GM18909 (cell line): ENCODE results near the gene SELENOI.
"Not testable (repeated sequence)": the region's sequence is repeated elsewhere in the genome, so short reads cannot be mapped to it uniquely, and the experiment has no call there.

Experiments used
- ATAC-seq: cut with Tn5 transposase; IDR thresholded peaks from one replicate; pipeline ENCODE4 v1.9.1; 2021; ENCODE audit warnings: mild to moderate bottlenecking; ENCODE audit not compliant: unreplicated experiment, poor library complexity

Gene SELENOI, protein sequence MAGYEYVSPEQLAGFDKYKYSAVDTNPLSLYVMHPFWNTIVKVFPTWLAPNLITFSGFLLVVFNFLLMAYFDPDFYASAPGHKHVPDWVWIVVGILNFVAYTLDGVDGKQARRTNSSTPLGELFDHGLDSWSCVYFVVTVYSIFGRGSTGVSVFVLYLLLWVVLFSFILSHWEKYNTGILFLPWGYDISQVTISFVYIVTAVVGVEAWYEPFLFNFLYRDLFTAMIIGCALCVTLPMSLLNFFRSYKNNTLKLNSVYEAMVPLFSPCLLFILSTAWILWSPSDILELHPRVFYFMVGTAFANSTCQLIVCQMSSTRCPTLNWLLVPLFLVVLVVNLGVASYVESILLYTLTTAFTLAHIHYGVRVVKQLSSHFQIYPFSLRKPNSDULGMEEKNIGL

DNA sequence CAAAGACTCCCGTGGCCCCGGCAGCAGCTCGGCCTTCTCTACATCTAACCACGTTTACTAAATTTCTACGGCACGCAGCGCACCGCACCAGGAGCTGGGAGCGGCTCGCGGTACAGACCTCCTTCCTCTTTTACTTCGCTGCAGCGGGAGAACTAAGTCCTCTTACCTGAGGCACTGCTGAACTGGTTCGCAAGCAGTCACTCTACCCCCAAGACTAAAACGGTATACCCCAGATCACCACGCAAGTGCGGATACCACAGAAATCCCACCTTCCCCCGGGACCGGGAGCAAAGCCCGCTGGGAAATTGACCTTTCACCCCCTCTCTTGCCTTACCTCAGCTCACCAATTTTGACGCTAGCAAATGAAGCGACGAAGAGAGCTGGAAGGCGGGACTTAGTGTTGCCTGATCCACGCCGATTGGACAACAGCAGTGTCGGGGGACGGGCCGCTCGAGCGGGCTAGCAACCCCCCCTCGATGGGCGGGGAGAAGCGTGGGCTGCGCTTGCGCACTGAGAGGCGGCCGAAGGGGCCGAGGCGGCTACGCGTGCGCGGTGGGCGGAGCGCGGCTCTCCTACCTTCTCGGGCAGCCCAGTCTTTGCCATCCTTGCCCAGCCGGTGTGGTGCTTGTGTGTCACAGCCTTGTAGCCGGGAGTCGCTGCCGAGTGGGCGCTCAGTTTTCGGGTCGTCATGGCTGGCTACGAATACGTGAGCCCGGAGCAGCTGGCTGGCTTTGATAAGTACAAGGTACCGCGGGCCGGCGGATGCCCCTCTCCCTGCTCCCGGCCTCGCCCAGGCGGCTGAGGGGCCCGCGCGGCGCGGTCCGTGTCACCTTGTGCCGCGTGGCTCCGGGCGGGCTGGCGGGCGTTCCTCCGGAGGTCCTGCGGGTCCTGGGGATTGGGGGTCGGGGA, at the start of gene SELENOI:
TSS of gene SELENOI (plus strand) at position 599 of the 909 bp plus-strand sequence. CDS start at position 689, 90 bp downstream.
- ATAC-seq, result peak; percentile 94

DNA sequence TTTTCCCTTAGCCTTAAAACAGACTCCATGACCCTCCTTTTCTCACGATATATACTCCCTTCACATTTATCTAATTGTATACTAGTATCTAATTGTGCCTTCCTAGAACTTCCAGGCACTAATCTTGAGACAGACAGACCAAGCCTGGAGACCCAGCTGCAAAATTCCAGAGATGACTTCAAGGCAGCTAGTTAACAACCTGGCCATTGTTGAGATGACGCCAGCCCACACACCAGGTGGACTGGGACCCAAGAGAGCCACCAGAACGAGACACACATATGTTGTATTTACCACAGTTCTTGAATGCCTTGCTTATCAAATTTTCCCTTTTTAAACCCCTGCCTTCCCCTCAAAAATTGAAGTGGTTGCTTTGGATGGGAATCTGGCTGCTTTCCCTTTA, 48.9 kb upstream of the SELENOI start:
- no peak for ATAC-seq

- no peak for ATAC-seq
Observed at GRCh38 chr2:26298286-26298637, 47.7 kb upstream of the SELENOI start.

DNA sequence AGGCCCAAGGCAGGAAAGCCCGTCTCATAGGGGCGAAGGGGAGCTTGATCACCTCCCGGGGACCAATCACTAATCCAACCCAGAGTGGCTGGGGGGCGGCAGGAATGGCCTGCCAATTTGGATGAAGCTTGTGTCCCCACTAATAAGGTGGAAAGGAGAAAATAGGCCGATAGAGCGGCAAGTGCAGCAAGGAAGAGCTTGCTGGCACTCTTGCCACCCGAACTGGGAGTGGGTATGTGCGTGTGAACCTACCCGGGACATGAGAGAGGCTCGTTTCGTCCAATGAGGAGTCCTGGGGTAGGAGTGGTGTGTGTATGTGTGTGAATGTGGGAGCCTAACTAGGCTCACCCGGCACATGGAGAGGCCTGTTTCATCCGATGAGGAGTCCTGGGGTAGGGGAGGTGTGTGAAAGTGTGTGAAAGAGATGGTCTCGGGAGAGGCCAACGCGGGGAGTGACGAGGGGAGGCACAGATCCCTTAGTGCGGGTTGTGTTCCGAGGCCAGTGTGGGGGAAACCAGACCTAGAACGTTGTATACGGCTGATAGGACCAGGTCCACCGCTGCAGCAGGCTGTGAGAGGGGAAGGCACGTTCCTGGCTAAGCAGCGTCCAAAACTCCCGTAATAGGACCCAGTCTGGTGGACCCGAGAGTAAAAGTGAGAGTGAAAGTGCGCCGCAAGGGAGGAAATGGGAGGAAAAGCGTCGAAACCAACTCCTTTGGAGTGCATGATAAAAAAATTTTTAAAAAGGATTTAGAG, 47.1 kb upstream of the SELENOI start:
- ATAC-seq, result no peak

DNA sequence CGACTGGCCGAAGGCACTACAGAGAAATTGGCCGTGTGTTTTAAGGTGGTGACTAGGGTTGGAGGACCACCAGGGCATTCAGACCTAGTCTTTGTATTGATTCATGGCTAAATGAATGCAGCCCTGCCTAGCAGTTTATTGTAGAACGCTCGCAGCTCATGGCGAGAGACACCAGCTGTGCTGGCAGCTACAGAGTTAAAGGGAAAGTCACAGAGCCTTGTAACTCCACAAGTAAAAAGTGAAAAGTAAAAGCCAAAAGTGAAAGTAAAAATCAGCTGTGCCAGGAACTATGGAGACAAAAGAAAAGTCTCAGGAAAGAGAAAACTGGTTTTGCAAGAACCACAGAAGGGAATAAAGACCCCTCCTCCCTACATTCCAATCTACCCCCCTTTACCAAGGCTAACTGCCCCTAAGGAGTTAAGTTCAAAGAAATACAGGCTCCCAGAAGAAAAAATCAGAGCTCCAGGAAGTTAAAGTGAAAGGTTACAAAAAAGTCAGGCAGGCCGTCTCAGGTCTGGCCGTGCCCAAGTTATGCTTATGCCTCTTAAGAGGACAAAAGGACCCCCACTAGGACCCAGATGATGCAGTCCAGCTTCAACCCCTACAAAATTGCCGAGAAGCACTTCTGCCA, 46.4 kb upstream of the SELENOI start:
- no peak for ATAC-seq

GRCh38 chr2:26300234-26300925, 45.6 kb upstream of the SELENOI start:
- ATAC-seq, result no peak

DNA sequence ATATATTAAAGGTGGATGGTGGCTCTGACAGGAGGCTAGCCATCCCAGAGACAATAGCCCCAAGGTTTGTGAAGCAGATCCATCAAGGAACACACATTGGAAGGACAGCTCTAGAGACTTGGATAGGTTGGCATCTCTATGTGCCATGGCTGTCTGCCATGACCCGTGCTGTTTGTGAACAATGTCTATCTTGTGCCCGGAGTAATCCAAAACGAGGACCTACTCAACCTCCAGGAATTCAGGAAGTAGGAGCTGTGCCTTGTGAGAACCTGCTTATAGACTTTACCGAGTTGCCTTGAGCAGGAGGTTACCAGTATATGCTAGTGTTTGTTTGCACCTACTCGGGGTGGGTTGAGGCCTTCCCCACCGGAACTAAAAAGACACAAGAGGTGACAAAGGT, 43.1 kb upstream of the SELENOI start:
- no peak for ATAC-seq

DNA sequence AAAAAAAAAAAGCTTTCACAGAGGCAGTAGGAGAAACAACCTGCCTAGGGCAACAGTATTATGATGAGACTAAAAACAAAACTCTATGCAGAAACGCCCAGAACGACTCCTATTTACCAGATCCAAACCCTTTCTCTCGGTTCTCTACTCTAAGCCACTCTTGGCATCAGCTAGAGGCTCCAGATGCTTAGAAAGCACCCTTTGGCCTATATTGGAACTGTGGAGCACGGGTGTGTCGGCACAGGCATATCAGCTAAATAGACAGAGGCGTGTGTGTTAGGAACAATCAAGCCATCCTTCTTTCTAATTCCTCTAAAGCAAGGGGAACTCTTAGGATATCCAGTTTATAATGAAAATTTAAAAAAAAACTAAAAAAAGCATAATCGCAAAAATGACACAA, 40.8 kb upstream of the SELENOI start:
- not testable (repeated sequence) for ATAC-seq

- no peak for ATAC-seq
Observed at GRCh38 chr2:26305540-26305939, 40.4 kb upstream of the SELENOI start.

DNA sequence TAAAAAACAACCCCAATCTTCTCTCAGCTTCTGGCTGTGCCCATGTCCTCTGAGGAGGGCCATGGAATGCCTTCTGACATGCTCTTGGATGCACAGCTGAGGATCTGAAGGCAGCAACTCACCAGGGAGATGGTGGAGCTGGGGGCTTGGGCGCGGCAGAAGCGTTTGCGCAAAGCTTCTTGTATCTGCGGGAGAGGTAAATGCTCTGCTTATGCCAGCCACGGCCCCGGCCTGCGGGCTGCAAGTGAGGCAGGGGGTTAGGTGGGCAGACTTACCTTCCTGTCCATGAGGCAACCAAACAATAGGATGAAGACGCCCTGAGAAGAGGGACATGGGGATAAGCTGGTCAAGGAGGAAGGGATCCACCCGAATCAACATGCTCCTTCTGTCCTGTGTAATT, 36.0 kb upstream of the SELENOI start:
- ATAC-seq, result no peak

- ATAC-seq, result no peak
Observed at GRCh38 chr2:26312471-26312870, 33.5 kb upstream of the SELENOI start.

DNA sequence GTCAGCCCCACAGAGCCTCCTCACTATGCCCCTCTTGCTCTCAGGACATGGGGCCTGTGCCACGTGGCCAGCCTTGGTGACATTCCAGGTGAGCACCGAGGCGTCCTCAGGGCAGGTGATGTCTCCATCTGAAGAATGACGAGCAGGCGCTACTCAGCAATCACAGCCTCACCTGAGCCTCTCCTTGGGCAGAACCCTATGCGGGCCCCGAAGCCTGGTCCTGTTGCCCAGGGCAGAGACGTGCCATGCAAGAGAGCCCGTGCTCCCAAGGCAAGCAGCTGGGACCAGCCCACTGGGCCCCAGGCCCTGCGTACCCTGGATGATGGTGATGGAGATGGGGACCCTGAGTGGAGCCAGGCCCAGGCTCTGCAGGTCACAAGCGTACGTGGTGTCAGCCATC, 32.5 kb upstream of the SELENOI start:
- ATAC-seq, result no peak

DNA sequence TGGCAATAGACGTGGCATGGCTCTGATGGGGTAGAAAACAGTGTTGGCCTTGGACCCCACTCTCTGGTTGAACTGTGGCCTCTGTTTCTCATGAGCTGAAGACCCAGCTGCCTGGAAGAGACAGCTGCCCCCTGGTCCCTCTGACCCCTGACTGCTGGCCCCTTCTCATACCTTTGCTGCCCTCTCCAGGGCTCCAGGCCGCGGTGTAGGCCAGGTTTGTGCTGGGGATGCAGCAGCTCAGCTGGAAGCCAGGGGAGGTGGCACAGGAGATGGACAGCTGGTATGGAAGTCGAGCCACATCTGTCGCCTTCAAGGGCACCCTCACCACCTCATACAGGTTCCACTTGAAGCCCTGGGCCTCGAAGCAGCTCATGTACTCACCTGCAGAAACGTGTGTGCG, 31.7 kb upstream of the SELENOI start:
- no peak for ATAC-seq

GRCh38 chr2:26316041-26316440, 29.9 kb upstream of the SELENOI start:
- ATAC-seq, result no peak

GRCh38 chr2:26316845-26317244, 29.1 kb upstream of the SELENOI start:
- no peak for ATAC-seq

DNA sequence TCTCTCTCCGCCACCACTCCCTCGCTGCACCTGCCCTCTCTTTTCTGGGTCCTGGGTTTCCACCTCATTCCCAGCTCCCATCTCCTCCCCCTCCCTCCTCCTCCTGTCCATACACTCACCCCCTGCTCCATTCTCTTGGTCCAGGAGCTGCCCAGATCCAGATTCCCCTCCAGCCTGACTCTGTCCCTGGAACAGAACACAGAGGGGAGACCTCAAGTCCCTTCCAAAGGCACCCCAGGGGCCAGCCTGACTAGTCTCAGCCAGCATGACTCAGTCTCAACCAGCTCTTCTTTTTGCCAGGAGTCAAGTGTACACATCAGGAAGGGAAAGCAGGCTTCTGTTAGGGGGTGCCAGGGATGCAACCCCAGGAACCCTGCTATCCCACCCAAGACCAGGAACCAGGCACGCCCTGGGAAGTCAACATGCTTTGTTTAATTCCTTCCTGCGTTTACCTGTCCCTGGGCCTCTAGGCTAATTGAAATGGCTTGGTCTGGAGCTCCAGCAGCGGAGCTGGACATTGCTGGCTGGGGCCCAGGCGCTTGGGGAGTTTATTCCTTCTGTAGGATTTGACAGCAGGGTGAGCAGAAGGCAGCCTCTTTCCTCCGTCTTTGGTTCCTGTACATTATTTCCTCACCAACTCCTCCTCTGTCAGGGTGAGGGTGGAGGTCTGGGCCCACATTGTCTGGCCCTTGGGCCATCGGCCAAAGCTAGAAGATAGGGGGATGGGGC, 28.4 kb upstream of the SELENOI start:
- no peak for ATAC-seq

DNA sequence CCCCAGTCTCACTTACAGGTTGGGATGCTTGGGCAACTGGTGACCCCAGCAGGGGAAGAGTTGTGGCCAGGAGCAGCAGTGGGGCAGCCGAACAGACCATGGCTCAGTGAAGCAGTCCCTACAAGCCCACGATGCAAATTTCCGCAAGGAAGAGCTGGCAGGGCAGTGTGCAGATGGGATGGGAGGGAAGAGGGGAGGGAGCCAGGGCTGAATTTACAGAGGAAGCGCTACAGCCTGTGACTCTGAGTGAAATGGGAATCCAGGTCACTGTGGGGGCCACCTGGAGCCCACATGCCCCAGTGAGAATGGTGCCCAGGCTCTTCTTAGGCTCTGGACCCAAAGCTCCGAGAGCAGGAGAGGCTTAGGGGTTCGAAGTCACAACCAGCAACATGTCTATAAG, 27.0 kb upstream of the SELENOI start:
- no peak for ATAC-seq

- not testable (repeated sequence) for ATAC-seq
Observed at GRCh38 chr2:26324479-26324878, 21.5 kb upstream of the SELENOI start.

- no peak for ATAC-seq
Observed at GRCh38 chr2:26324903-26325302, 21.0 kb upstream of the SELENOI start.
